Activated T-cell treated with anti-CD3 and anti-CD28 coated beads for 48 hours (primary cell): ENCODE data around the gene OR10G6.
"Not testable (repeated sequence)": the region's sequence is repeated elsewhere in the genome, so short reads cannot be mapped to it uniquely, and the experiment has no call there.

Source experiments
- DNase-seq: peaks from one replicate; pipeline ENCODE4 v3.0.0-alpha.2; 2020; ENCODE audit warnings: low read depth

Gene OR10G6, protein sequence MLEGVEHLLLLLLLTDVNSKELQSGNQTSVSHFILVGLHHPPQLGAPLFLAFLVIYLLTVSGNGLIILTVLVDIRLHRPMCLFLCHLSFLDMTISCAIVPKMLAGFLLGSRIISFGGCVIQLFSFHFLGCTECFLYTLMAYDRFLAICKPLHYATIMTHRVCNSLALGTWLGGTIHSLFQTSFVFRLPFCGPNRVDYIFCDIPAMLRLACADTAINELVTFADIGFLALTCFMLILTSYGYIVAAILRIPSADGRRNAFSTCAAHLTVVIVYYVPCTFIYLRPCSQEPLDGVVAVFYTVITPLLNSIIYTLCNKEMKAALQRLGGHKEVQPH

GRCh38 chr11:123995119-123995518 lies at the start of gene OR10G6:
Gene OR10G6 (minus strand): TSS chr11:123995161. CDS start chr11:123995161, 0 bp downstream.
- DNase-seq: no peak

- no peak for DNase-seq
Measured at GRCh38 chr11:124043420-124043819, 48.5 kb upstream of the OR10G6 start.

- DNase-seq: no peak
Measured at GRCh38 chr11:124041254-124041653, 46.3 kb upstream of the OR10G6 start, which contains the start of gene OR10G7. Gene OR10G7 (minus strand): TSS chr11:124041325. CDS start chr11:124039001, 2,324 bp downstream.

DNA sequence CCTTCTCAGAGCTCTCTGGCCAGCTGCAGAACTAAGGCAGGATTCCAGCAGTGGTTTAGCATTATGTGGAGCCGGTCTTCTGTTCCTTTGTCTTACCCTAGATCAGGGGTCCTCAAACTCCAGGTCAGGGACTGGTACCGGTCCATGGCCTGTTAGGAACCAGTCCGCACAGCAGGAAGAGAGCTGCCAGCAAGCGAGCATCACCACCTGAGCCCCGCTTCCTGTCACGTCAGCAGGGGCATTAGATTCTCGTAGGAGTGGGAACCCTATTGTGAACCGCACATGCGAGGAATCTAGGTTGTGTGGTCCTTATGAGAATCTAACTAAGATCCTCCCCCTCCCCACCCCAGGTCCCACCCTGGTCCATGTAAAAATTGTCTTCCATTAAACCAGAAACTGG lies 44.6 kb upstream of the OR10G6 start:
- DNase-seq: no peak

DNA sequence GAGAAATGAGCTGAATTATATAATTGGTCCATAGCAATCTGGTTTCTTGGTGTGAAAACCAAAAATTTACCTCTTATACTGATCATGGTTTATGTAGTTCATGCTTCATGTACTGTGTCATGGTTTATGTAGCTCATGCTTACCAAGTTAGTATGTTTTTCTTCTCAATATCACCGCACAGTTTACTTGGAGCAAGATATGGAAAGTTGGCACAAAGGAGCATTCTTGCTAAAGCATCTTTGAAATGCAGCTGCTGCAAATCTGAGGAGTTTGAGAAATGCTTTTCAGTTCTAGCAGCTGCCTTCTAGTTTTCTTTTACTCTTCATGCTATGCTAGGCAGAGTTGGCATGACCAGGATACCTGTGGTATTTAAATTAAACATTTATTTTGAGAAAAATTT lies 41.7 kb upstream of the OR10G6 start:
- DNase-seq: no peak

DNA sequence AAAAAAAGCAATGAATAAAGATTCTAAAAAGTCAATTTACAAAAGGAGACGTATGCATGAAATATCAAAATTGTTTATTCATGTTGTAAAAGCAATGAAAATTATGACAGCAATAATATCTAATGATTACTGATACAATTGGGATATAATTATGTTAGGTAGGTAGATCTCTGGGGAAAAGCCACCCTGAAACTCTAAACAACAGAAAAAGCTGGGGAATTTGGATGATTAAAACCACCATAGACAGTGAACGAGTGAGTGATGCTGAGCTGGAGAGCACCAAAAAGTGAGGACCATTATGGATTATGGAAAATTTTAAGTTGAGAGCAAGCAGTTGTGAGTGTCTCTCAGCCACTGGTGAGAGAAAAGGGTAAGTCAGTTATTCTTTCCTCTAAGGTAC lies 31.5 kb upstream of the OR10G6 start, which contains the start of gene OR10G8:
Gene OR10G8, plus strand, starts transcription at position 301 of the 400 bp plus-strand sequence. CDS start 2,825 bp downstream, outside the sequence.
- no peak for DNase-seq

DNA sequence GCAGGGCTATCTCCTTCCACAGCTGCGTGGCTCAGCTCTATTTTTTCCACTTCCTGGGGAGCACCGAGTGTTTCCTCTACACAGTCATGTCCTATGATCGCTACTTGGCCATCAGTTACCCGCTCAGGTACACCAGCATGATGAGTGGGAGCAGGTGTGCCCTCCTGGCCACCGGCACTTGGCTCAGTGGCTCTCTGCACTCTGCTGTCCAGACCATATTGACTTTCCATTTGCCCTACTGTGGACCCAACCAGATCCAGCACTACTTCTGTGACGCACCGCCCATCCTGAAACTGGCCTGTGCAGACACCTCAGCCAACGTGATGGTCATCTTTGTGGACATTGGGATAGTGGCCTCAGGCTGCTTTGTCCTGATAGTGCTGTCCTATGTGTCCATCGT lies 20.9 kb upstream of the OR10G6 start:
- not testable (repeated sequence) for DNase-seq

- DNase-seq: no peak
Measured at GRCh38 chr11:124012697-124013096, 17.7 kb upstream of the OR10G6 start, which contains the start of gene OR10G4. Gene OR10G4 (plus strand): TSS chr11:124012997. CDS start chr11:124015575, 2,578 bp downstream.

DNA sequence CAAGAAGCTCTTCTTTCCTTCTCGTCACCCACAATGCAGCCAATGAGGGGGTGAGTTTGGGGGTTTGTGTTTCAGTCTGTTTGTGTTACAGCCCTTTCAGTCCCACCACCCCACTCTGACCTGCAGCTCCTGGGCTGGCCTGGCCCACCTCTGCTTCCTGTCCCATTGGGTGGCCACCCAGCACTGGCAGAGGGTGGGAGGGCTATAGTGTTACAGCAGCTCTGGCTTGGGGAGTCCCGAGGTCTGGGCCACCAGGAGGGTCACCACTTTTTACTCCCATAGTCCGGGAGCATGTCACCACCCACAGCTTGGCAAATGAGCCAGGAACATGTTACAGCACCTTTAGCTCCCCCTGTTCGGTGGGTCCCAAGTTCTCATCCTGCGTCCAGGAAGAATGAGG lies 15.7 kb downstream of the OR10G6 start:
- DNase-seq: no peak

- DNase-seq: no peak
Measured at GRCh38 chr11:123977731-123978347, 17.1 kb downstream of the OR10G6 start, which contains the start of gene OR10S1. Gene OR10S1 (minus strand): TSS chr11:123977781. CDS start chr11:123977664, 117 bp downstream.

DNA sequence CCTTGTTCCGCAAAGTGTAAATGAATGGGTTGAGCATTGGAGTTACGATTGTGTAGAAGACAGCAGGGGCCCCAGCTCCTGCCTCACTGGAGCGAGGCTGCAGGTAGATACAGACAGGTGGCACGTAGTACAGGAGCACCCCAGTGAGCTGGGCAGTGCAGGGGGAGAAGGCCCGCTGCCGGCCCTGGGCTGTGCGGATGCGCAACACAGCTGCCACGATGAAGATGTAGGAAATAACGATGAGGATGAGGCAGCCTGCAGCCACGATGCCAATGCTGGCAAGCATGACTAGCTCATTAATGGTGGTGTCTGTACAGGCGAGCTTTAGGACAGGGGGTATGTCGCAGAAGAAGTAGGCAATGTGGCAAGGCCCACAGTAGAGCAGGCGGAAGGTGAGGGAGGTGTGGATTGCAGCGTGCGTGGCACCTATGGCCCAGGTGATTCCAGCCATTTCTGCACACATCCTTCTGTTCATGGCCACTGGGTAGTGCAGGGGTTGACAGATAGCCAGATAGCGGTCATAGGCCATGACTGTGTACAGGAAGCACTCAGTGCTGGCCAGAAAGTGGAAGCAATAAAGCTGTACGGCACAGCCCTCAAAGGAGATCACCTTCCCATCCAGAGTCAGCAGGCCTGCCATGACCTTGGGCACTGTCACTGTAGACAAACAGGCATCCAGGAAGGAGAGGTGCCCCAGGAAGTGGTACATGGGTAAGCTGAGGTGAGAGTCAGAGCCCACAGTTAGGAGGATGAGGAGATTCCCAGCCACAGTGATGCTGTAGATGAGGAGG lies 18.0 kb downstream of the OR10G6 start:
- no peak for DNase-seq

DNA sequence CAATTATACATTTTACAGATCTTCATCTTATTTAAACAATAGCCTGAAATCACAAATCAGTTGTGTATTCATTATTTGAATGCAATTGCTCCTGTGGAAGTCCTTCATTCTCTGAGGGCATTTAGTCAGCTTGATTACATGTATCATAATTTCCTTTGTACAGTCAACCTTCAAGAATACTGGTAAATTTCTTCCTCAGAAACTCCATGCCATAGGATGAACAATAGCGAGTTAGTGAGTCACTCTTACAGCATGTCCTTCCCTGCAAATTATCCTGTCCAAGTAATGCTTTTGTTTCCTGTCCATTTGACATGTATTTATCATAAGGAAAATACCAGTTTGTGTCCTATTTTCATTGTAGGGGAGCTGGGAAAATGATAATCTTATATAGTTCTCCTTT lies 21.1 kb downstream of the OR10G6 start:
- DNase-seq: no peak

DNA sequence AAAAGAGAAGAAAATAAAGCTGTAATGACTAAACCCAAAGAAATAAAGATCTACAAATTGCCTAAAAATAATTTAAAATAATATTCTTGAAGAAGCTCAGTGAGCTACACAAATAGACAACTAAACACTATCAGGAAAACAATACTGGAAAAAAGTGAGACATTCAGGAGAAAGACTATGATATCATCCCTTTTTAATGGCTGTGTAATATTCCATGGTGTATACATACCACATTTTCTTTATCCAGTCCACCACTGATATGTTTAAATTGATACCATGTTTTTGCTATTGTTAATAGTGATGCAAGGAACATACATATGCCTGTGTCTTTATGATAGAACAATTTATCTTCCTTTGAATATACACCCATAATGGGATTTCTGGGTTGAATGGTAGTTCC lies 38.2 kb downstream of the OR10G6 start:
- DNase-seq: no peak

DNA sequence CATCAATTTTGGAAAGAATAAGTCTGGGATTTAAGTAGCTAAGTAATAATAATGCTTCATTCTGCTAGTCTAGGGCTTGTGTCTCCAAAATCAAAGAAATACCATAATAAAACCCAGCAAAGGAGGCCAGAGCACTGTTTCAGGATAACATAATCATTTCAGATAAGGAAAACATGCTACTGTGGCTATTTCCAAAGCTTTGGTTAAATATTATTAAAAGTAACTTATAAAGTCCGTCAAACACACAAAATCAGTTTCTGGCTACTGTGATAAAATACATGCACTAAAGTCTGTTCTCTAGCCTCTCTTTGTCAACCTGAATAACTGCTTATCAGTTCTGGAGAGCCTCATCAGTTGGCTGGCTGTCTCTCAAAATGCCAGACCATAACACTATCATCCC lies 49.8 kb downstream of the OR10G6 start:
- DNase-seq: no peak
